Measurements from ENCODE around the gene MAN2A2. TPM values are rescaled to one million over a fixed set of nuclear protein-coding genes. Genes with fewer than 3 reads are reported as not detected.
A peak's percentile ranks its signal among the peaks of the same experiment; 100 is the strongest.

Gene MAN2A2
- total and polyA plus RNA-seq, 9 of the 15 experiments (the other 6 are each of a cell fraction or from before 2014, with no cell fraction given), result 7.3 to 151 (median 43.4) TPM

DNA sequence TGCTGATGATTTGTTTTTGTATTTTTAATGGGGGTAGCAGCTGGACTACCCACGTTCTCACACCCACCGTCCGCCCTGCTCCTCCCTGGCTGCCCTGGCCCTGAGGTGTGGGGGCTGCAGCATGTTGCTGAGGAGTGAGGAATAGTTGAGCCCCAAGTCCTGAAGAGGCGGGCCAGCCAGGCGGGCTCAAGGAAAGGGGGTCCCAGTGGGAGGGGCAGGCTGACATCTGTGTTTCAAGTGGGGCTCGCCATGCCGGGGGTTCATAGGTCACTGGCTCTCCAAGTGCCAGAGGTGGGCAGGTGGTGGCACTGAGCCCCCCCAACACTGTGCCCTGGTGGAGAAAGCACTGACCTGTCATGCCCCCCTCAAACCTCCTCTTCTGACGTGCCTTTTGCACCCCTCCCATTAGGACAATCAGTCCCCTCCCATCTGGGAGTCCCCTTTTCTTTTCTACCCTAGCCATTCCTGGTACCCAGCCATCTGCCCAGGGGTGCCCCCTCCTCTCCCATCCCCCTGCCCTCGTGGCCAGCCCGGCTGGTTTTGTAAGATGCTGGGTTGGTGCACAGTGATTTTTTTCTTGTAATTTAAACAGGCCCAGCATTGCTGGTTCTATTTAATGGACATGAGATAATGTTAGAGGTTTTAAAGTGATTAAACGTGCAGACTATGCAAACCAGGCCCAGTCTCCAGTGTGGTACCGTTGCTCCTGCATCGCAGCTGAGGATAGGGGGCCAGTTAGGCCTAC lies 20.1 kb upstream of the MAN2A2 start (continued):
- TF ChIP-seq, protein P1, sequence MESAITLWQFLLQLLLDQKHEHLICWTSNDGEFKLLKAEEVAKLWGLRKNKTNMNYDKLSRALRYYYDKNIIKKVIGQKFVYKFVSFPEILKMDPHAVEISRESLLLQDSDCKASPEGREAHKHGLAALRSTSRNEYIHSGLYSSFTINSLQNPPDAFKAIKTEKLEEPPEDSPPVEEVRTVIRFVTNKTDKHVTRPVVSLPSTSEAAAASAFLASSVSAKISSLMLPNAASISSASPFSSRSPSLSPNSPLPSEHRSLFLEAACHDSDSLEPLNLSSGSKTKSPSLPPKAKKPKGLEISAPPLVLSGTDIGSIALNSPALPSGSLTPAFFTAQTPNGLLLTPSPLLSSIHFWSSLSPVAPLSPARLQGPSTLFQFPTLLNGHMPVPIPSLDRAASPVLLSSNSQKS (CRISPR knock-in tag; IDR thresholded peaks at IDR 0.05), result no peak

DNA sequence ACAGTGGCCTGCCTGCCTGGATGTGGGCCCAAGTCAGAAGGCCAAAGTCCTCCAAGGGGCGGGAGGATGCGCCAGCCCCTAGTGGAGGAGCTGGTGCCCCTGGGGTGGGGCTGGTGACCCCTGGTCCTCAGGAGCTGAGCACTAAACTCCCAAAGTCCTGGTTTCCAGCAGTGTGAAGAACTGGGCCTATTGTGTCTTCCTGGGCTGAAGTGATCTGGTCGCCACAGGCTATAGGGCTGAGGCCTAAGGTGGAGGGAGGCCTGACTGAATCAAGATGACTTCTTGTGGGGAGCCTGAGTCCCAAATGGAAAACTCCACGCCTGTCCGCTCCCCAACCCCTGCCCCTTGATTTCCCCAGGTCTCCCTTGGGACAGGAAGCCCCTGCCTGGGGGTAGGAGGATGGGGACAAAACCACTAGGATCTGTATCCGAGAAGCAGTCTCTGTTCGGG lies 19.6 kb upstream of the MAN2A2 start:
- in situ Hi-C loops (cut with MboI), result loop anchor here (10.0 kb wide), 1 partner anchor 569 kb away; no protein-coding TSS in a partner anchor
- no peak overlapping the region for H3K4me2 ChIP-seq (ENCODE audit: insufficient read depth, low read length)
- H3K36me3 ChIP-seq (ENCODE audit: control insufficient read depth, insufficient read depth, low read length), result peaks cover 50% of the 10 kb centered on the region; the same call in 2 of the 3 replicates
- no peak overlapping the region for H3K4me3 ChIP-seq
- H3K9me3 ChIP-seq (replicated peaks; ENCODE audit: control insufficient read depth, insufficient read depth, low read depth, low read length), result no peaks in the 10 kb centered on the region
- 81% methylated on average over 7 of the region's 7 CpGs for WGBS (ENCODE audit: insufficient coverage, low coverage, missing lambda C conversion rate)
- H3K27me3 ChIP-seq (ENCODE audit: control insufficient read depth in 2 of 2, insufficient read depth in 2 of 2, low read length in 2 of 2), result no peaks in the 10 kb centered on the region
- DNase-seq (ENCODE audit: extremely low read depth in 1 of 4, low spot score in 3 of 4) (no peak), FAIRE-seq (no peak), ATAC-seq (peak; percentile 6)
- peaks cover 3% of the 10 kb centered on the region for H3K9me1 ChIP-seq (ENCODE audit: control insufficient read depth, insufficient read depth, low read length)
- H3K79me2 ChIP-seq (ENCODE audit: control insufficient read depth, insufficient read depth, low read length), result no peaks in the 10 kb centered on the region
- intact Hi-C loops (cut with micrococcal nuclease), result loop anchor here (10.0 kb wide), 1 partner anchor 559 kb away; no protein-coding TSS in a partner anchor
- ChIA-PET POLR2A (interaction anchor here (0.6 to 1.5 kb wide), 4 partner anchors 46 to 166 kb away, joined by 3 to 5 read pairs (median 4); partner anchors contain the start of gene BLM), CTCF (ENCODE audit: low intra/inter-chr PET ratio) (interaction anchor here (0.6 to 1.0 kb wide), 2 partner anchors 49 to 77 kb away, joined by 3 read pairs; no protein-coding TSS in a partner anchor)
- H4K20me1 ChIP-seq (replicated peaks; ENCODE audit: control insufficient read depth, insufficient read depth, low read length), result peaks cover 6% of the 10 kb centered on the region; the same call in 1 of the 2 replicates
- H3K27ac ChIP-seq (ENCODE audit: extremely low read depth, low read depth, low read length), result no peak overlapping the region
- no peak overlapping the region for H2AFZ ChIP-seq (ENCODE audit: low read depth, low read length)
- peak overlapping the region in 1 of 2 experiments; percentile 64; a peak in 1 of 4 replicates for H3K9ac ChIP-seq (ENCODE audit: insufficient read depth in 1 of 2, low read depth in 2 of 2, low read length in 2 of 2)
- peaks cover 10 to 66% of the 10 kb centered on the region in 2 experiments; a peak in 4 of 5 replicates for H3K4me1 ChIP-seq (replicated peaks in 1 of 2; ENCODE audit: control insufficient read depth in 2 of 2, insufficient read depth in 2 of 2, low read length in 2 of 2)
- no TSS peak for BruUV-seq (replicated peaks)
- TF ChIP-seq, protein P2, sequence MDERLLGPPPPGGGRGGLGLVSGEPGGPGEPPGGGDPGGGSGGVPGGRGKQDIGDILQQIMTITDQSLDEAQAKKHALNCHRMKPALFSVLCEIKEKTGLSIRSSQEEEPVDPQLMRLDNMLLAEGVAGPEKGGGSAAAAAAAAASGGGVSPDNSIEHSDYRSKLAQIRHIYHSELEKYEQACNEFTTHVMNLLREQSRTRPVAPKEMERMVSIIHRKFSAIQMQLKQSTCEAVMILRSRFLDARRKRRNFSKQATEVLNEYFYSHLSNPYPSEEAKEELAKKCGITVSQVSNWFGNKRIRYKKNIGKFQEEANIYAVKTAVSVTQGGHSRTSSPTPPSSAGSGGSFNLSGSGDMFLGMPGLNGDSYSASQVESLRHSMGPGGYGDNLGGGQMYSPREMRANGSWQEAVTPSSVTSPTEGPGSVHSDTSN (CRISPR knock-in tag; IDR thresholded peaks at IDR 0.05; ENCODE audit: low read depth), result no peak
- TF ChIP-seq, protein P2 (tag; conservative IDR thresholded peaks at IDR 0.05; ENCODE audit: low read depth), result no peak
- TF ChIP-seq TAF15 (IDR thresholded peaks at IDR 0.05; ENCODE audit: low read depth, low read length), result no peak
- TF ChIP-seq, protein P3, sequence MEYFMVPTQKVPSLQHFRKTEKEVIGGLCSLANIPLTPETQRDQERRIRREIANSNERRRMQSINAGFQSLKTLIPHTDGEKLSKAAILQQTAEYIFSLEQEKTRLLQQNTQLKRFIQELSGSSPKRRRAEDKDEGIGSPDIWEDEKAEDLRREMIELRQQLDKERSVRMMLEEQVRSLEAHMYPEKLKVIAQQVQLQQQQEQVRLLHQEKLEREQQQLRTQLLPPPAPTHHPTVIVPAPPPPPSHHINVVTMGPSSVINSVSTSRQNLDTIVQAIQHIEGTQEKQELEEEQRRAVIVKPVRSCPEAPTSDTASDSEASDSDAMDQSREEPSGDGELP (CRISPR knock-in tag; IDR thresholded peaks at IDR 0.05; ENCODE audit: borderline replicate concordance), result 0 out of 2 replicates have a peak, but pooled peaks have one; percentile 13
